GM12878 (cell line): ENCODE results near the gene TMEM41B. TPM values are rescaled to one million over a fixed set of nuclear protein-coding genes. Genes with fewer than 3 reads are reported as not detected.

Experiments used
- ATAC-seq: fragments of 200-7000 bp; cut with Tn5 transposase; 3 replicates; pipeline ENCODE4 v1.9.1; 2020; ENCODE audit warnings: mild to moderate bottlenecking, moderate library complexity
- BruUV-seq: library from RNA; stranded (reverse); fragments of 400-500 nt; replicated peaks from 2 replicates; lab custom pipeline; 2021; lab: Mats Ljungman, UMichigan
- CTCF ChIA-PET: fragments of 300-600 bp; sonication (Branson Sonifier 250); formaldehyde crosslinking; extraction: SDS; loops from one replicate; lab custom pipeline; 2021; ENCODE audit warnings: inconsistent platforms; lab: Yijun Ruan, JAX
- POLR2A ChIA-PET: fragments of 350-600 bp; formaldehyde crosslinking; extraction: SDS; loops from one replicate; lab custom pipeline; 2021; ENCODE audit warnings: inconsistent platforms; lab: Charles Lee
- RAD21 ChIA-PET: fragments of 300-600 bp; sonication (Branson Sonifier 250); formaldehyde crosslinking; loops from one replicate; lab custom pipeline; 2023; ENCODE audit warnings: antibody characterized with exemption; ENCODE audit not compliant: unreplicated experiment; lab: Charles Lee
- SMC1A ChIA-PET: fragments of 300-600 bp; sonication (Branson Sonifier 250); formaldehyde crosslinking; loops from one replicate; lab custom pipeline; 2023; ENCODE audit not compliant: unreplicated experiment, uncharacterized antibody; lab: Charles Lee
- DNase-seq: peaks from one replicate; pipeline ENCODE4 v3.0.0-alpha.2; 2011; ENCODE audit warnings: low read depth, low spot score
- FAIRE-seq: peaks from 3 replicates; lab custom pipeline; 2011; peaks lifted over from hg19 to GRCh38; lab: Jason Lieb, UNC
- H2AFZ ChIP-seq: 2 replicates; pipeline ENCODE4 v1.6.0; 2011; ENCODE audit warnings: low read depth, low read length, control low read depth; ENCODE audit not compliant: control insufficient read depth
- H3K27ac ChIP-seq: 2 replicates; pipeline ENCODE4 v1.5.1; 2011; ENCODE audit warnings: control low read depth; ENCODE audit not compliant: control insufficient read depth, insufficient read depth
- H3K27me3 ChIP-seq, 2 experiments: replicated peaks in 1 of 2; 2 replicates each; pipeline versions ENCODE4 v1.6.0 to v1.6.1; 2011; ENCODE audit warnings: low read length in 1 of 2; ENCODE audit not compliant: control insufficient read depth in 2 of 2, insufficient read depth in 2 of 2
- H3K36me3 ChIP-seq, 2 experiments: 2 replicates each; pipeline ENCODE4 v1.5.1; 2011; ENCODE audit warnings: low read length in 1 of 2; ENCODE audit not compliant: control insufficient read depth in 2 of 2, insufficient read depth in 2 of 2
- H3K4me1 ChIP-seq: 2 replicates; pipeline ENCODE4 v1.6.1; 2011; ENCODE audit warnings: mild to moderate bottlenecking, low read length, moderate library complexity, mixed read lengths; ENCODE audit not compliant: control insufficient read depth, insufficient read depth
- H3K4me2 ChIP-seq: 2 replicates; pipeline ENCODE4 v1.6.0; 2011; ENCODE audit warnings: control low read depth; ENCODE audit not compliant: control insufficient read depth, insufficient read depth
- H3K4me3 ChIP-seq: fragments of 200-600 bp; sonication (generic); 2 replicates; pipeline ENCODE4 v1.5.1; 2016
- H3K79me2 ChIP-seq: 2 replicates; pipeline ENCODE4 v1.6.0; 2011; ENCODE audit warnings: low read length; ENCODE audit not compliant: control insufficient read depth, insufficient read depth
- H3K9ac ChIP-seq: 2 replicates; pipeline ENCODE4 v1.8.0; 2011; ENCODE audit warnings: low read length, control low read depth, mixed read lengths; ENCODE audit not compliant: control insufficient read depth, insufficient read depth
- H3K9me3 ChIP-seq: replicated peaks from 3 replicates; pipeline ENCODE4 v1.5.1; 2011; ENCODE audit warnings: mild to moderate bottlenecking, low read length; ENCODE audit not compliant: control insufficient read depth, insufficient read depth
- H4K20me1 ChIP-seq: 2 replicates; pipeline ENCODE4 v1.6.0; 2011; ENCODE audit not compliant: control insufficient read depth, insufficient read depth
- CHD1 ChIP-seq: IDR thresholded peaks from 2 replicates; pipeline ENCODE4 v1.6.1; 2012; ENCODE audit warnings: low read depth, low read length, improper control_type of control experiment
- EP300 ChIP-seq, 2 experiments: fragments of 150-350 bp in 1 of 2; IDR thresholded peaks; 2 replicates each; pipeline ENCODE4 v1.6.1; 2011 to 2012; ENCODE audit warnings: low read depth in 2 of 2, low read length in 2 of 2, borderline replicate concordance in 1 of 2, improper control_type of control experiment in 1 of 2, inconsistent platforms in 1 of 2; ENCODE audit not compliant: control insufficient read depth in 1 of 2
- ETV6 ChIP-seq, 2 experiments: fragments of 450-650 bp in 1 of 2; IDR thresholded peaks in 1 of 2; conservative IDR thresholded peaks in 1 of 2; 2 replicates each; pipeline ENCODE4 v1.6.1; 2014; ENCODE audit warnings: antibody characterized with exemption in 1 of 2, borderline replicate concordance in 1 of 2, low read depth in 1 of 2, mild to moderate bottlenecking in 1 of 2, moderate library complexity in 1 of 2
- HDGF ChIP-seq: fragments of 450-650 bp; IDR thresholded peaks from 2 replicates; pipeline ENCODE4 v1.6.1; 2016; ENCODE audit warnings: antibody characterized with exemption
- NR2C2 ChIP-seq: IDR thresholded peaks from 2 replicates; pipeline ENCODE4 v1.6.1; 2011; ENCODE audit warnings: borderline replicate concordance, low read depth; ENCODE audit not compliant: control insufficient read depth, insufficient read length
- RUNX3 ChIP-seq: IDR thresholded peaks from 2 replicates; pipeline ENCODE4 v1.6.1; 2012; ENCODE audit warnings: low read length, inconsistent platforms
- STAT3 ChIP-seq: IDR thresholded peaks from 2 replicates; pipeline ENCODE4 v1.6.1; 2011; ENCODE audit warnings: low read depth, low read length, improper control_type of control experiment
- TBL1XR1 ChIP-seq: IDR thresholded peaks from 2 replicates; pipeline ENCODE4 v1.6.1; 2012; ENCODE audit warnings: low read depth, low read length, improper control_type of control experiment
- USF2 ChIP-seq: IDR thresholded peaks from 2 replicates; pipeline ENCODE4 v1.6.1; 2011; ENCODE audit warnings: low read depth, low read length, improper control_type of control experiment, borderline replicate concordance
- ZBED1 ChIP-seq: IDR thresholded peaks from 2 replicates; pipeline ENCODE4 v1.6.1; 2016; ENCODE audit warnings: borderline replicate concordance
- ZZZ3 ChIP-seq: IDR thresholded peaks from 2 replicates; pipeline ENCODE4 v1.6.1; 2011; ENCODE audit warnings: low read depth; ENCODE audit not compliant: control insufficient read depth, insufficient read length
- WGBS: methylation state at CpG from one replicate; pipeline ENCODE4 v1.1.6; 2016; ENCODE audit warnings: low lambda C conversion rate; ENCODE audit not compliant: insufficient replicate concordance, insufficient coverage; ENCODE audit errors: missing lambda C conversion rate; 5-methylcytosine and 5-hydroxymethylcytosine counted together
- in situ Hi-C: fragments of 300-500 bp; cut with MboI; formaldehyde crosslinking; loops from 9 replicates; pipeline ENCODE4 v1.14.3; 2018; ENCODE audit warnings: mixed read lengths
- intact Hi-C: fragments of 100-400 bp; cut with micrococcal nuclease; formaldehyde crosslinking; loops from one replicate; pipeline ENCODE4 v1.14.2; 2022; ENCODE audit not compliant: unreplicated experiment
- polyA plus RNA-seq, 11 experiments: library from polyadenylated mRNA; depleted of rRNA in 4 of 11; unstranded in 6 of 11; stranded (reverse) in 5 of 11; fragments of >200 nt; fragmentation: Nextera tagmentation in 4 of 11; fragmentation: Illumina TruSeq in 1 of 11; extraction: Ambion mirVana in 4 of 11; extraction: Trizol in 1 of 11; gene quantifications; 1 replicate in 1 of 11; 2 replicates in 10 of 11; pipeline versions ENCODE4 v1.2.1 to v1.2.3, GENCODE V29; 2011 to 2016; ENCODE audit warnings: inconsistent platforms in 2 of 11, missing spikeins in 2 of 11, low read depth in 1 of 11
- total RNA-seq, 4 experiments: library from RNA; depleted of rRNA in 3 of 4; stranded (reverse); fragments of >200 nt in 3 of 4; fragmentation: Illumina TruSeq in 1 of 4; extraction: Trizol in 1 of 4; gene quantifications; 2 replicates each; pipeline versions ENCODE4 v1.2.1 to v1.2.3, GENCODE V29; 2013 to 2021

TMEM41B gene
- total and polyA plus RNA-seq, 10 of the 15 experiments (the other 5 are each of a cell fraction or from before 2014, with no cell fraction given), result 8.0 to 31.0 (median 20.5) TPM

GRCh38 chr11:9266132-9266736 is 48.2 kb downstream of the TMEM41B start:
- ChIA-PET RAD21 (interaction anchor here (0.7 to 1.3 kb wide), 2 partner anchors 14 to 57 kb away, joined by 3 read pairs; no protein-coding TSS in a partner anchor), POLR2A (interaction anchor here (0.6 to 1.1 kb wide), 2 partner anchors 10 to 22 kb away, joined by 3 to 4 read pairs; no protein-coding TSS in a partner anchor), SMC1A (interaction anchor here (1.0 to 1.9 kb wide), 3 partner anchors 14 to 240 kb away, joined by 3 to 4 read pairs (median 3); no protein-coding TSS in a partner anchor), CTCF (interaction anchor here (1.0 to 1.4 kb wide), 2 partner anchors 50 to 240 kb away, joined by 3 to 4 read pairs; no protein-coding TSS in a partner anchor)
- Histone ChIP-seq H3K27ac (no peak overlapping the region), H3K27me3 (0 out of 4 replicates have a peak, but pooled peaks cover 0 to 4% of the 10 kb centered on the region in 2 experiments), H3K9ac (no peak overlapping the region), H3K4me2 (no peak overlapping the region; the same call in 1 of the 2 replicates), H3K36me3 (no peaks in the 10 kb centered on the region; a peak in 1 of 4 replicates), H3K4me3 (no peak overlapping the region), H2AFZ (no peak overlapping the region), H4K20me1 (no peaks in the 10 kb centered on the region), H3K9me3 (no peaks in the 10 kb centered on the region), H3K4me1 (peaks cover 3% of the 10 kb centered on the region; the same call in 1 of the 2 replicates), H3K79me2 (peaks cover 21% of the 10 kb centered on the region)
- DNase-seq, result no peak
- no peak for FAIRE-seq
- 93% methylated on average over 13 of the region's 13 CpGs for WGBS
- intact Hi-C loops, result no loop called here
- no peak for TF ChIP-seq STAT3
- no peak for TF ChIP-seq ETV6 (conservative IDR thresholded peaks at IDR 0.05 in 1 of 2, IDR thresholded peaks at IDR 0.05 in 1 of 2; ENCODE audit: borderline replicate concordance in 1 of 2, low read depth in 1 of 2)
- no peak for TF ChIP-seq NR2C2
- no peak for TF ChIP-seq RUNX3
- no peak for TF ChIP-seq CHD1
- no peak for TF ChIP-seq USF2
- no peak for TF ChIP-seq ZZZ3
- no peak for TF ChIP-seq EP300 (IDR thresholded peaks at IDR 0.05; ENCODE audit: borderline replicate concordance in 1 of 2, control insufficient read depth in 1 of 2, low read depth in 2 of 2, low read length in 2 of 2)
- no peak for TF ChIP-seq TBL1XR1
- no peak for TF ChIP-seq HDGF
- no peak for TF ChIP-seq ZBED1
- ATAC-seq, result no peak
- BruUV-seq, result no TSS peak
- in situ Hi-C loops, result no loop called here
